H54 (cell line): ENCODE results near the gene CELSR3.

Source experiments
- DNase-seq: peaks from one replicate; pipeline ENCODE4 v3.0.0; 2011; ENCODE audit warnings: low spot score, mixed read lengths; ENCODE audit not compliant: insufficient read length
- FAIRE-seq: peaks from 3 replicates; lab custom pipeline; 2011; peaks lifted over from hg19 to GRCh38; lab: Jason Lieb, UNC
- POLR2A ChIP-seq: IDR thresholded peaks from 2 replicates; pipeline ENCODE4 v1.6.1; 2011; ENCODE audit warnings: low read depth, mild to moderate bottlenecking, low read length

The CELSR3 gene

GRCh38 chr3:48639944-48640606, 22.6 kb downstream of the CELSR3 start:
- no peak for FAIRE-seq
- no peak for TF ChIP-seq POLR2A
- no peak for DNase-seq

- DNase-seq (no peak), FAIRE-seq (no peak)
- TF ChIP-seq POLR2A: no peak
These were observed 25.4 kb downstream of the CELSR3 start for GRCh38 chr3:48637305-48637704.

- FAIRE-seq: no peak
- TF ChIP-seq POLR2A: no peak
- DNase-seq: no peak
These were observed 26.5 kb downstream of the CELSR3 start for GRCh38 chr3:48636149-48636655.

DNA sequence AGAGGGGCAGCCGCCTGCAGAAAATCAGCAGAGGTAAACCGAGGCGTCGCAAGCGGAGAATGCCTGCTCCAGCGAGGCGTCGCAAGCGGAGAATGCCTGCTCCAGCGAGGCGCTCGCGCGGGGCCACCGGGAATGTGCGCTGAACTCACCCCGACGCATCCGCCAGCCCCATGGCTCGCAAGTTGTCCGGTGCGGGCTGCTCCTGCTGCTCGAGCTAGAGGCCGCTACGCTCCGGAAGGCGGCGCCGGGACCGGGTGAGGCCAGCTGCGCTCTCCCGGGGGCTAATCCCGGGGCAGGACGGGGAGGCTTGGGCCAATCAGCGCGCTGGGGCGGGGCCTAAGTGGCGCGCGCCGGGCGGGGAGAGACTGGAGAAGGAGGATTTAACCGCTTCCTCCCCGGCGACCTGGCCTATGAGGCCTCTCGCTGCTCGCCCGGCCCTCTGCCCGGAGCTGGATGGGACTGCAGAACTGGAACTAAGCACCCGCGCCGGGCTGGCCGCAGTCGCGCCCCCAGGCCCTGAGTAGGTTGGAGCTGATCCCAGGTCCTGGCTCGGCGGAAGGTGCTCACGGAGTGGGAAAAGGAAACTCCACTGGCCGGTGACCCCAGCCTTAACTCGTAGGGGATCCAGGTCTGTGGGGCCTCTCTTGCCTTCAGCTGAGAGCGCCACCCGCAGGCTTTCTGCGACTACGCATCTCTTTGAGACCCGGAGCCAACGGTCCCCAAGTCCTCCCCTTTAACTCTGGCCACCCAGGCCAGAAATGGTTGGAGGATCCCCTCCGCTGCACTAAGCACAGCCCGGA, 27.3 kb downstream of the CELSR3 start, which contains the start of gene SLC26A6:
Gene SLC26A6, minus strand, starts transcription at position 240 of the 800 bp plus-strand sequence. Its CDS starts 68 bp downstream, at position 172.
- DNase-seq (peak; percentile 99), FAIRE-seq (no peak)
- peak; percentile 78 for TF ChIP-seq POLR2A

GRCh38 chr3:48634661-48635221, 27.9 kb downstream of the CELSR3 start:
- no peak for FAIRE-seq
- peak; percentile 60; the same call in 1 of the 2 replicates for TF ChIP-seq POLR2A

GRCh38 chr3:48633743-48634142, 28.9 kb downstream of the CELSR3 start:
- no peak for TF ChIP-seq POLR2A
- DNase-seq (no peak), FAIRE-seq (no peak)

More at GRCh38 chr3:48634661-48635221, 27.9 kb downstream of the CELSR3 start:
- DNase-seq: peak; percentile 81

GRCh38 chr3:48633256-48633655, 29.4 kb downstream of the CELSR3 start:
- no peak for TF ChIP-seq POLR2A
- FAIRE-seq: no peak
- DNase-seq: no peak

- FAIRE-seq (no peak), DNase-seq (no peak)
- no peak for TF ChIP-seq POLR2A
These were observed 30.9 kb downstream of the CELSR3 start for GRCh38 chr3:48631516-48632448.

- FAIRE-seq: no peak
- no peak for TF ChIP-seq POLR2A
- DNase-seq: no peak
These were observed 31.9 kb downstream of the CELSR3 start for GRCh38 chr3:48630833-48631232.

GRCh38 chr3:48630407-48630806, 32.3 kb downstream of the CELSR3 start:
- DNase-seq (no peak), FAIRE-seq (no peak)
- TF ChIP-seq POLR2A: no peak

GRCh38 chr3:48629894-48630293, 32.8 kb downstream of the CELSR3 start:
- DNase-seq (no peak), FAIRE-seq (no peak)
- no peak for TF ChIP-seq POLR2A

GRCh38 chr3:48628277-48629017, 34.2 kb downstream of the CELSR3 start:
- DNase-seq: no peak
- no peak for TF ChIP-seq POLR2A
- FAIRE-seq: no peak

DNA sequence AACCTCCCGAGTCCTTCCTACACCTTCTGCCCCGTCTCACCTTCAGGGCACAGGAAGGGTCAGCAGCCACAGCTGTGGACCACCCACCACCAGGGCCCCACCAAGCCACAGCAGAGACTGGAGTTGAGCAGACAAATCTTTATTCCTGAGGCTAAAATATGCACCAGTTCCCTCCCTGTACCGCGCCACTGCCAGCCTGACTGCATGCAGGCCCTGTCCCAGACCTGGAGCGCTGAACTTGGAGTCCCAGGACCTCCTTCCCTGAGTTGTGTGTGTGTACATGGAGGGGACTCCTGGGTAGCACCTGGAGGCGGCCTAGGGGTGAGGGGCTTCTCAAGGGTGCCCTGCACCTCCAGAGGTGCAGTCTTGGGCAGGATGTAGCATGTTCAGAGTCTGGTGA, 37.1 kb downstream of the CELSR3 start:
- no peak for TF ChIP-seq POLR2A
- FAIRE-seq: no peak
- DNase-seq: no peak
